Stimulated activated CD4-positive, alpha-beta T cell treated with anti-CD3 and anti-CD28 coated beads, Interleukin-4, amount 100 ng/mL, for 24 hours (primary cell): ENCODE measurements around the gene APEX1.
"Not testable (repeated sequence)": the region's sequence is repeated elsewhere in the genome, so short reads cannot be mapped to it uniquely, and the experiment has no call there.

Experiments
- DNase-seq: peaks from one replicate; pipeline ENCODE4 v3.0.0-alpha.2; 2020

The APEX1 gene

GRCh38 chr14:20436363-20436755 lies 18.7 kb upstream of the APEX1 start:
- no peak for DNase-seq

- no peak for DNase-seq
Measured at GRCh38 chr14:20438664-20439063, 16.4 kb upstream of the APEX1 start.

- no peak for DNase-seq
Measured at GRCh38 chr14:20440465-20440864, 14.6 kb upstream of the APEX1 start.

- DNase-seq: peak; percentile 22
Measured at GRCh38 chr14:20440882-20441281, 14.1 kb upstream of the APEX1 start.

- no peak for DNase-seq
Measured at GRCh38 chr14:20441461-20441860, 13.6 kb upstream of the APEX1 start.

GRCh38 chr14:20443650-20444049 lies 11.4 kb upstream of the APEX1 start:
- not testable (repeated sequence) for DNase-seq

- DNase-seq: no peak
Measured at GRCh38 chr14:20446889-20447288, 8.1 kb upstream of the APEX1 start.

- not testable (repeated sequence) for DNase-seq
Measured at GRCh38 chr14:20452831-20453230, 2.2 kb upstream of the APEX1 start.

GRCh38 chr14:20455355-20456300 lies 602 bp downstream of the APEX1 start:
- DNase-seq: no peak

- no peak for DNase-seq
Measured at GRCh38 chr14:20456971-20457370, 1.9 kb downstream of the APEX1 start.

- DNase-seq: no peak
Measured at GRCh38 chr14:20458031-20458789, 3.2 kb downstream of the APEX1 start.

GRCh38 chr14:20460458-20461224 lies 5.6 kb downstream of the APEX1 start:
- peak; percentile 43 for DNase-seq

GRCh38 chr14:20461225-20462141 lies 6.5 kb downstream of the APEX1 start, which contains the start of gene PIP4P1:
Gene PIP4P1 (minus strand): TSS chr14:20461434. CDS start chr14:20461325, 109 bp downstream.
- DNase-seq: peak; percentile 99

- no peak for DNase-seq
Measured at GRCh38 chr14:20468764-20469241, 13.8 kb downstream of the APEX1 start.

GRCh38 chr14:20469242-20469889 lies 14.3 kb downstream of the APEX1 start, which contains the start of gene PNP:
Gene PNP (plus strand): TSS chr14:20469406. CDS start chr14:20469525, 119 bp downstream.
- peak; percentile 92 for DNase-seq

GRCh38 chr14:20469890-20470602 lies 15.0 kb downstream of the APEX1 start:
- peak; percentile 74 for DNase-seq

- DNase-seq: no peak
Measured at GRCh38 chr14:20470603-20470901, 15.5 kb downstream of the APEX1 start.

- DNase-seq: no peak
Measured at GRCh38 chr14:20472536-20473169, 17.6 kb downstream of the APEX1 start.

GRCh38 chr14:20476776-20477175 lies 21.8 kb downstream of the APEX1 start:
- no peak for DNase-seq
